RWPE2 (cell line): ENCODE measurements around the gene PTCD3.
A peak's percentile ranks its signal among the peaks of the same experiment; 100 is the strongest.

ENCODE experiments used
- ATAC-seq: fragments of 200-7000 bp; cut with Tn5 transposase; 3 replicates; pipeline ENCODE4 v1.9.1; 2021; ENCODE audit warnings: low read depth
- DNase-seq: peaks from one replicate; pipeline ENCODE4 v3.0.0-alpha.2; 2020; ENCODE audit warnings: low spot score
- H3K27ac ChIP-seq: fragments of 450-650 bp; 2 replicates; pipeline ENCODE4 v1.5.1; 2017; ENCODE audit warnings: mild to moderate bottlenecking; ENCODE audit not compliant: poor library complexity, severe bottlenecking
- H3K27me3 ChIP-seq: fragments of 250-450 bp; sonication (Bioruptor Pico); 2 replicates; pipeline ENCODE4 v1.5.1; 2021; ENCODE audit warnings: mild to moderate bottlenecking, moderate library complexity; ENCODE audit not compliant: insufficient read depth, poor library complexity, severe bottlenecking
- H3K36me3 ChIP-seq: fragments of 250-450 bp; sonication (Bioruptor Pico); 2 replicates; pipeline ENCODE4 v1.5.1; 2020; ENCODE audit warnings: low read depth, mild to moderate bottlenecking, moderate library complexity
- H3K4me1 ChIP-seq: fragments of 250-450 bp; sonication (Bioruptor Pico); 2 replicates; pipeline ENCODE4 v1.5.1; 2021; ENCODE audit warnings: mild to moderate bottlenecking, moderate library complexity; ENCODE audit not compliant: insufficient read depth, poor library complexity, severe bottlenecking
- H3K4me3 ChIP-seq: fragments of 250-450 bp; sonication (Bioruptor Pico); 2 replicates; pipeline ENCODE4 v1.5.1; 2021; ENCODE audit warnings: mild to moderate bottlenecking, moderate library complexity; ENCODE audit not compliant: severe bottlenecking
- H3K9me3 ChIP-seq: fragments of 250-450 bp; sonication (Bioruptor Pico); 2 replicates; pipeline ENCODE4 v1.5.1; 2021; ENCODE audit warnings: mild to moderate bottlenecking, moderate library complexity; ENCODE audit not compliant: severe bottlenecking
- TF ChIP-seq, protein P1 (sequence below): fragments of 450-650 bp; IDR thresholded peaks from one replicate; pipeline ENCODE4 v1.5.1; 2017; ENCODE audit warnings: mild to moderate bottlenecking, moderate library complexity; ENCODE audit not compliant: poor library complexity, severe bottlenecking

Gene PTCD3

GRCh38 chr2:86105969-86106945 is at the start of gene PTCD3:
PTCD3 (plus strand) TSS chr2:86106235; CDS start chr2:86106248, 13 bp downstream.
- TF ChIP-seq, protein P1, sequence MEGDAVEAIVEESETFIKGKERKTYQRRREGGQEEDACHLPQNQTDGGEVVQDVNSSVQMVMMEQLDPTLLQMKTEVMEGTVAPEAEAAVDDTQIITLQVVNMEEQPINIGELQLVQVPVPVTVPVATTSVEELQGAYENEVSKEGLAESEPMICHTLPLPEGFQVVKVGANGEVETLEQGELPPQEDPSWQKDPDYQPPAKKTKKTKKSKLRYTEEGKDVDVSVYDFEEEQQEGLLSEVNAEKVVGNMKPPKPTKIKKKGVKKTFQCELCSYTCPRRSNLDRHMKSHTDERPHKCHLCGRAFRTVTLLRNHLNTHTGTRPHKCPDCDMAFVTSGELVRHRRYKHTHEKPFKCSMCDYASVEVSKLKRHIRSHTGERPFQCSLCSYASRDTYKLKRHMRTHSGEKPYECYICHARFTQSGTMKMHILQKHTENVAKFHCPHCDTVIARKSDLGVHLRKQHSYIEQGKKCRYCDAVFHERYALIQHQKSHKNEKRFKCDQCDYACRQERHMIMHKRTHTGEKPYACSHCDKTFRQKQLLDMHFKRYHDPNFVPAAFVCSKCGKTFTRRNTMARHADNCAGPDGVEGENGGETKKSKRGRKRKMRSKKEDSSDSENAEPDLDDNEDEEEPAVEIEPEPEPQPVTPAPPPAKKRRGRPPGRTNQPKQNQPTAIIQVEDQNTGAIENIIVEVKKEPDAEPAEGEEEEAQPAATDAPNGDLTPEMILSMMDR, result no peak
- DNase-seq, result peak; percentile 95
- ATAC-seq, result peak; percentile 86
- Histone ChIP-seq H3K27ac (peak within 1 kb of the TSS; percentile 38), H3K4me1 (peaks cover 5% of the 10 kb centered on the region), H3K9me3 (no peaks in the 10 kb centered on the region), H3K27me3 (no peaks in the 10 kb centered on the region), H3K4me3 (peak within 1 kb of the TSS; percentile 65), H3K36me3 (peaks cover 63% of the 10 kb centered on the region)

- H3K27me3 ChIP-seq, result no peaks in the 10 kb centered on the region
- ATAC-seq (no peak), DNase-seq (no peak)
- peaks cover 2% of the 10 kb centered on the region for H3K4me1 ChIP-seq
- no peaks in the 10 kb centered on the region for H3K9me3 ChIP-seq
- TF ChIP-seq, protein P1, result no peak
- no peak overlapping the region for H3K4me3 ChIP-seq
- H3K27ac ChIP-seq, result no peak overlapping the region
- H3K36me3 ChIP-seq, result peaks cover 77% of the 10 kb centered on the region
Observed at GRCh38 chr2:86056590-86057331, 49.3 kb upstream of the PTCD3 start.

DNA sequence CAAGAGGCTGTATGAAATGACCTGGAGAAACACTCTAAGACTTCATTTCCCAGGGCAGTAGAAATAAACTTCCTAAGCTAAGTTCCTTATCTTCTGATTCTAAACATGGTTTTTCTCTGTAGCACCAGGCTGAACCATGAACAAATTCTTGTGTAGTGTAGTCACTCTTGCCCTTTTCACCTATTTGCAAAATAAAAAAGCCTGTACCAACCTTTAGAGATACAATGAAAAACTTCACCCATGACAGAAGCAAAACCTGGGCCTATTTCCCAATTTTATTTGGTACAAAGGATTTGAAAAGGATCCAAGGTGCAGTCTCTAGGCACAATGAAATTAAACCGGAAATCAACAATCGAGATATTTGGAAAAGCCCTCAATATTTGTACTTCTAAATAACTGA is 44.0 kb upstream of the PTCD3 start:
- TF ChIP-seq, protein P1, result no peak
- DNase-seq, result no peak
- H3K9me3 ChIP-seq, result no peaks in the 10 kb centered on the region
- H3K36me3 ChIP-seq, result peaks cover 93% of the 10 kb centered on the region
- no peak overlapping the region for H3K4me3 ChIP-seq
- H3K27ac ChIP-seq, result peak overlapping the region; percentile 35
- peak; percentile 56; the same call in 2 of the 3 replicates for ATAC-seq
- peaks cover 12% of the 10 kb centered on the region for H3K4me1 ChIP-seq
- no peaks in the 10 kb centered on the region for H3K27me3 ChIP-seq

DNA sequence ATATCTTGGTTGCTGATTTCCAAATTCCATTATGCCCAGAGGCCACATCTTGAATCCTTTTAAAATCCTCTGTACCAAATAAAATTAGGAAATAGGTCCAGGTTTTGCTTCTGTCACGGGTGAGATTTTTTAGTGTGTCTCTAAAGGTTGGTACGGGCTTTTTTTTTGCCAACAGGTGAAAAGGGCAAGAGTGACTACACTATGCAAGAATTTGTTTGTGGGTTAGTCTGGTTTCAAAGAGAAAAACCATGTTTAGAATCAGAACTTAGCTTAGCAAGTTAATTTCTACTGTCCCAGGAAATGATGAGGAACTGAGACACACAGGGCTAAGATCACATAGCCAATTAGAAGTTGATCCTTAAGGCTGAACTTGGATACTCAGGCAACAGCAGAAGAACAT is 42.0 kb upstream of the PTCD3 start:
- Histone ChIP-seq H3K4me1 (peaks cover 12% of the 10 kb centered on the region), H3K27me3 (no peaks in the 10 kb centered on the region), H3K36me3 (peaks cover 97% of the 10 kb centered on the region), H3K27ac (no peak overlapping the region), H3K4me3 (no peak overlapping the region), H3K9me3 (no peaks in the 10 kb centered on the region)
- ATAC-seq (no peak), DNase-seq (no peak)
- TF ChIP-seq, protein P1, result no peak
